VCaP (cell line): ENCODE results near the gene PDCD1LG2.
A peak's percentile ranks its signal among the peaks of the same experiment; 100 is the strongest.
"Not testable (repeated sequence)": the region's sequence is repeated elsewhere in the genome, so short reads cannot be mapped to it uniquely, and the experiment has no call there.

Experiments
- H3K27ac ChIP-seq: fragments of 450-650 bp; 2 replicates; pipeline ENCODE4 v1.5.1; 2017
- CTCF ChIP-seq: fragments of 450-650 bp; conservative IDR thresholded peaks from 2 replicates; pipeline ENCODE4 v1.5.1; 2017; ENCODE audit warnings: mild to moderate bottlenecking, moderate library complexity

The PDCD1LG2 gene

DNA sequence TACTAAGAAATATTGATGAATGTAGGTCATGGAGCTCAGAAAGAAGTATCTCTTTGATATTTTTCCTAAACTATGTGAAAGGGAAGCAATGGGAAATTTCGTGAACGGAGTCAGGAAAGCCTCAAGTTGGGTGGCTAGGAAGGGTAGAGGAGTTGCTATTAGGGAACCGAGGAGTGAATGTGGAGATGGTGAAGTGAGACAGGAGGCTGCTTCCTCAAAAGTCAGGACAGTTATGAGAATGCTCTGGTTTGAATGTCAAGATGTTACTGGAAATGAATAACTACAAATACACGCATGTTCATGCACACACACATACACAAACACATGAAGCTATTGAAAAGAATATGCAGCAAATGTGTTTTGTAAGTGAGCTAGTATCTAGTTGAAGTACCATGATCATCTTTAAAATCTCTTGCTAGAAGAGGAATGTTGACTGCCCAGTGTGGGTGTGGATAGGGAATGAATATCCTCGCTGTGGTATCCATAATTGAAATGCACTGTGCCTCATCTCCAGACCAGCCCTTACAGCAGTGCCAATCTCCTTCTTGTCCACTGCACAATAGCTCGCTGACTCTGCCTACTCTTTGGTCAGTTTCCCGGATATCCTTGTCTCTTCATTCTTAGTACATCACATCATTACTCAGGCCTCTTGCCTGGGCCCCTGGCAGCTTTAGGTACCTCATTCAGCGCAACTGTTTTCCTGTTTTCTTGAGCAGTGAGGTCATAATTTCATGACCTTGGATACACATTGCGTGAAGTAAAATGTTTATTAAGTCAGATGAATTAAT lies 21.9 kb upstream of the PDCD1LG2 start:
- H3K27ac ChIP-seq, result no peak overlapping the region
- no peak for TF ChIP-seq CTCF

GRCh38 chr9:5489630-5490490 lies 20.5 kb upstream of the PDCD1LG2 start:
- H3K27ac ChIP-seq, result no peak overlapping the region
- no peak for TF ChIP-seq CTCF

GRCh38 chr9:5492965-5493678 lies 17.2 kb upstream of the PDCD1LG2 start:
- no peak for TF ChIP-seq CTCF
- no peak overlapping the region for H3K27ac ChIP-seq

- no peak for TF ChIP-seq CTCF
- no peak overlapping the region for H3K27ac ChIP-seq
Observed at GRCh38 chr9:5493679-5494511, 16.4 kb upstream of the PDCD1LG2 start.

DNA sequence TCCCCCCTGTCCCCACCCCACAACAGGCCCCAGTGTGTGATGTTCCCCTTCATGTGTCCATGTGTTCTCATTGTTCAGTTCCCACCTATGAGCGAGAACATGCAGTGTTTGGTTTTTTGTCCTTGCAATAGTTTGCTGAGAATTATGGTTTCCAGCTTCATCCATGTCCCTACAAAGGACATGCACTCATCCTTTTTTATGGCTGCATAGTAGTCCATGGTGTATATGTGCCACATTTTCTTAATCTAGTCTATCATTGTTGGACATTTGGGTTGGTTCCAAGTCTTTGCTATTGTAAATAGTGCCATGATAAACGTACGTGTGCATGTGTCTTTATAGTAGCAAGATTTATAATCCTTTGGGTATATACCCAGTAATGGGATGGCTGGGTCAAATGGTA lies 15.6 kb upstream of the PDCD1LG2 start:
- H3K27ac ChIP-seq, result not testable (repeated sequence)

GRCh38 chr9:5499157-5499556 lies 11.2 kb upstream of the PDCD1LG2 start:
- no peak overlapping the region for H3K27ac ChIP-seq
- no peak for TF ChIP-seq CTCF

DNA sequence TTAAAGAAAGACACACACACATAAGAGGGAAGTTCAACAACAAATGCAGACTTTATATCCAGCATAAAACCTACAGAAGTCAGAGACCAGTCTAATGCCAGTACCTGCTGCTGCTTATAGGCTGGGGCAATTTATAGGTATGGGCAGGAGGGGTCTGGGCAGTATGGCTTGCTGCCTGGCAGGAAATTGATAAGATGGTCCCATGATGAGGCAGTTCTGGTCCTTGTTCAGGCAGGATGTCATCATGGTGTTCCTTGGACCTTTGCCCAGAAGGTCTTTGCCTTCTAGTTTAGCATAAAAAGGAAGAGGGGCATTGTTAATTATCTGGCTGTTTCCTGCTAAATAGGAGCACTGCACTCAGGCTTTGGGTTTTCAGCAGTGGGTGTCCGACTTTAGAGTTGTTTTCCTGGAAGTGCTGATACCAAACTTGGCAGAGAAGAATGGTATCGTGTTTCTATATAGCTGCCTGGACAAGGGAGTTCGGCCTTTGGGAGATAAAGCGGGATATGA lies 10.4 kb upstream of the PDCD1LG2 start:
- H3K27ac ChIP-seq, result peak overlapping the region; percentile 10; the same call in 1 of the 2 replicates
- TF ChIP-seq CTCF, result no peak
